Adrenal gland (tissue), 12 donors: ENCODE measurements around the gene KCNMA1. TPM values are rescaled to one million over a fixed set of nuclear protein-coding genes. Genes with fewer than 3 reads are reported as not detected.

Source experiments
- DNase-seq, 7 donors: peaks; one replicate each; pipeline ENCODE4 v3.0.0-alpha.2; 2019 to 2020
- H3K27ac ChIP-seq, 5 donors: fragments of 200-600 bp; sonication (generic) in 4 of 5; 1 replicate in 3 of 5; 2 replicates in 2 of 5; pipeline versions ENCODE4 v1.5.1 to v1.8.0; 2016 to 2020; ENCODE audit warnings: mild to moderate bottlenecking in 1 of 5
- H3K27me3 ChIP-seq: fragments of 200-600 bp; 2 replicates; pipeline ENCODE4 v1.8.0; 2021
- H3K36me3 ChIP-seq, 2 donors: fragments of 200-600 bp; replicated peaks in 1 of 2; 1 replicate in 1 of 2; 2 replicates in 1 of 2; pipeline versions ENCODE4 v1.5.1 to v1.8.0; 2018 to 2022
- H3K4me1 ChIP-seq, 2 donors: fragments of 200-600 bp; replicated peaks in 1 of 2; 1 replicate in 1 of 2; 2 replicates in 1 of 2; pipeline versions ENCODE4 v1.5.1 to v1.8.0; 2018 to 2021
- H3K4me3 ChIP-seq, 4 donors: fragments of 200-600 bp; sonication (generic) in 3 of 4; one replicate each; pipeline ENCODE4 v1.5.1; 2016 to 2018
- H3K9me3 ChIP-seq, 3 donors: fragments of 200-600 bp; sonication (generic) in 1 of 3; replicated peaks in 1 of 3; 1 replicate in 2 of 3; 2 replicates in 1 of 3; pipeline versions ENCODE4 v1.5.1 to v1.8.0; 2016 to 2021
- CTCF ChIP-seq, 6 experiments: fragments of 450-650 bp in 4 of 6; fragments of 200-600 bp in 2 of 6; sonication (generic) in 1 of 6; IDR thresholded peaks; 1 replicate in 5 of 6; 2 replicates in 1 of 6; pipeline versions ENCODE4 v1.5.1 to v1.8.0; 2016 to 2021; ENCODE audit warnings: antibody characterized with exemption in 6 of 6, mild to moderate bottlenecking in 2 of 6, moderate library complexity in 1 of 6
- POLR2A ChIP-seq, 2 donors: fragments of 450-650 bp; IDR thresholded peaks; one replicate each; pipeline ENCODE4 v1.6.1; 2017; ENCODE audit warnings: antibody characterized with exemption in 2 of 2, mild to moderate bottlenecking in 2 of 2, moderate library complexity in 1 of 2
- WGBS, 4 donors: extraction: QIAGEN DNeasy Blood & Tissue Kit in 2 of 4; methylation state at CpG; one replicate each; pipeline versions ENCODE4 v1.1.5 to v1.1.7; 2013 to 2017; 5-methylcytosine and 5-hydroxymethylcytosine counted together
- intact Hi-C, 2 donors: fragments of 100-400 bp; cut with DNase I; formaldehyde crosslinking; loops; one replicate each; pipeline versions ENCODE4 v1.14.1 to v1.15.0; 2022 to 2023
- polyA plus RNA-seq, 3 donors: library from polyadenylated mRNA; stranded (reverse); fragments of 200-250 nt in 2 of 3; fragments of 350-450 nt in 1 of 3; fragmentation: Illumina TruSeq in 1 of 3; extraction: RNeasy Lipid Tissue Mini Kit (QIAGEN cat#74804) in 1 of 3; gene quantifications; one replicate each; pipeline ENCODE4 v1.2.3, GENCODE V29; 2013 to 2014
- total RNA-seq, 9 donors: library from RNA; depleted of rRNA in 4 of 9; stranded (reverse); fragments of >200 nt in 4 of 9; fragments of 120-200 nt in 1 of 9; fragmentation: NEBNext Ultra II Directional in 1 of 9; extraction: Animal tissue kit (Norgen Biotek cat#: 25700) in 1 of 9; gene quantifications; one replicate each; pipeline versions ENCODE4 v1.1.0 to v1.2.4, GENCODE V29; 2013 to 2023
- donor health status: healthy with polysubstance abuse.
- donor health status: Bipolar disorder and iron deficiency.
- donor health status: DM: yes; HTN: yes; CAD: no.
- donor health status: DM: no; HTN: no; CAD: no.
- donor health status: DM: no; HTN: no; CAD: no.
- donor health status: DM: yes; HTN: yes; CAD: no.

KCNMA1 gene
- total and polyA plus RNA-seq, 12 donors, result 6.4 to 37.7 (median 13.4) TPM

GRCh38 chr10:77082601-77083252 is 554.9 kb downstream of the KCNMA1 start:
- no peak for DNase-seq

GRCh38 chr10:77081481-77081891 is 556.1 kb downstream of the KCNMA1 start:
- H3K27ac ChIP-seq, result no peak overlapping the region
- H3K4me3 ChIP-seq, result no peak overlapping the region
- 76 to 85% (median 82%) methylated on average over 7 of the region's 7 CpGs for WGBS, 4 donors
- no peaks in the 10 kb centered on the region for H3K36me3 ChIP-seq
- no peaks in the 10 kb centered on the region for H3K27me3 ChIP-seq
- no peak for DNase-seq
- no peaks in the 10 kb centered on the region for H3K9me3 ChIP-seq
- intact Hi-C loops, result no loop called here
- no peak for TF ChIP-seq CTCF (IDR thresholded peaks at IDR 0.05)
- no peak for TF ChIP-seq POLR2A (IDR thresholded peaks at IDR 0.05)
- no peaks in the 10 kb centered on the region for H3K4me1 ChIP-seq

More at GRCh38 chr10:77082601-77083252, 554.9 kb downstream of the KCNMA1 start:
- H3K27ac ChIP-seq, result no peak overlapping the region
- intact Hi-C loops, result no loop called here
- H3K27me3 ChIP-seq, result no peaks in the 10 kb centered on the region
- no peaks in the 10 kb centered on the region for H3K36me3 ChIP-seq
- no peak overlapping the region for H3K4me3 ChIP-seq
- no peaks in the 10 kb centered on the region for H3K4me1 ChIP-seq
- no peaks in the 10 kb centered on the region for H3K9me3 ChIP-seq
- no peak for TF ChIP-seq POLR2A (IDR thresholded peaks at IDR 0.05)
- 69 to 75% (median 73%) methylated on average over 7 of the region's 7 CpGs for WGBS, 4 donors

- WGBS, 4 donors, result 88 to 94% (median 88%) methylated on average over 6 of the region's 6 CpGs
- no peak for TF ChIP-seq CTCF (IDR thresholded peaks at IDR 0.05)
- no peak for TF ChIP-seq POLR2A (IDR thresholded peaks at IDR 0.05)
These were observed 557.1 kb downstream of the KCNMA1 start for GRCh38 chr10:77080361-77081027.

GRCh38 chr10:77079592-77080300 is 557.9 kb downstream of the KCNMA1 start:
- Histone ChIP-seq H3K4me1 (no peaks in the 10 kb centered on the region), H3K36me3 (no peaks in the 10 kb centered on the region), H3K27me3 (no peaks in the 10 kb centered on the region), H3K27ac (no peak overlapping the region), H3K4me3 (no peak overlapping the region), H3K9me3 (no peaks in the 10 kb centered on the region)
- intact Hi-C loops, result no loop called here
- DNase-seq, result no peak
- TF ChIP-seq CTCF (IDR thresholded peaks at IDR 0.05) (no peak), POLR2A (IDR thresholded peaks at IDR 0.05) (no peak)
- 53 to 61% (median 60%) methylated on average over 3 of the region's 3 CpGs for WGBS, 4 donors

More at GRCh38 chr10:77080361-77081027, 557.1 kb downstream of the KCNMA1 start:
- Histone ChIP-seq H3K27me3 (no peaks in the 10 kb centered on the region), H3K4me1 (no peaks in the 10 kb centered on the region), H3K4me3 (no peak overlapping the region), H3K36me3 (no peaks in the 10 kb centered on the region), H3K27ac (no peak overlapping the region), H3K9me3 (no peaks in the 10 kb centered on the region)
- no peak for DNase-seq
- intact Hi-C loops, result no loop called here
